GM12872 (cell line): Measurements from ENCODE around the gene TNFAIP8.

Source experiments
- CTCF ChIP-seq: IDR thresholded peaks from 3 replicates; pipeline ENCODE4 v1.5.1; 2011; ENCODE audit warnings: low read depth, mild to moderate bottlenecking, low read length, moderate library complexity; ENCODE audit not compliant: insufficient read depth

The TNFAIP8 gene

DNA sequence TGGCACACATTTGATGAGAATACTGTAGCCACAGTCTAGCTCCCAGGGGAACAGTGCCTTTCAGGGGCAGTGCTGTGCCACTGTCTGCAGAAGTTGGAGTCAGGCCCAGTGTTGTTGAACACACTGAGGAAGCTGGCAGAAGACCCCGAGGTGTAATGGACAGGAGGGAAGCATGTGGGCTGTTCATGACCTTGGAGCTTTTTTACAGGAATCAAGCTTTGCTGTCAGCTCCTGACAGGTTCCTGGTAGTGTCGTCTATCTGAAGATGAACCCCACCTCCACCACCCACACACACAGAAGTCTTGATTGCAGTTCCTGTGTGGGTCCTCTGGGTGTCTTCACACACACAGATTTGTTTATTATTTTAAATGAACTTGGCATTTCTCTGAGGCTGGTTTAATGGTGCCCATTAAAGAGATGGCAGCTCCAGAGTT, 40.3 kb upstream of the TNFAIP8 start:
- TF ChIP-seq CTCF: peak; percentile 72

DNA sequence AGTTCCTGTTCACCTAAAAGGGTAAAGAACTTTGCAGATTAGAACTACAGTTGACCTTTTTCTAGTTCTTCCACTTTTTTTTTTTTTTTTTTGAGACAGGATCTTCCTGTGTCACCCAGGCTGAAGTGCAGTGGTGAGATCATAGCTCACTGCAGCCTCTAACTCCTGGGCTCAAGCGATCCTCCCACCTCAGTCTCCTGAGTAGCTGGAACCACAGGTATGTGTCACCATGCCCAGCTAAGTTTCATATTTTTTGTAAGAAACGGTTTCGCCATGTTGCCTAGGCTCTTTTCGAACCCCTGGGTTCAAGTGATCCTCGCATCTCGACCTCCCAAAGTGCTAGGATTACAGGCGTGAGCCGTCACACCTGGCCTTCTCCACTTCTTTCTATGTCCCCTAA, 39.7 kb upstream of the TNFAIP8 start:
- no peak for TF ChIP-seq CTCF

DNA sequence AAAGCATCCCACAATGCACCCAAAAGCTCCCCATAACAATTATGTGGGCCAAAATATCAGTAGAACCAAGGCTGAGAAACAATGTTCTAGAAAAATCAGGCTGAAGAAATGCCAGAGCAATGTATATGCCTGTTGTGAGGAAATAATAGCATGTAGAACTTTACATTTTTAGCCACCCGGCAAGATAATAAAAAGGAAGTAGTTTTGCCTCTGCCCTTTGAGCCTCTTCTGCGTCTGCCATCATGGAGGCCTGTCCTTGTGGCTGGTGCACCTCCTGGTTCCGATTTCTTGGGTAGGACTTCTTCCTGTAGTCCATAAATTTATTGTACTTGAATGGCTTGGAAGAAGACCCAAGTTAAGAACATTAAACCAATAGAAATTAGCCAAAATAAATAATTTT, 38.9 kb upstream of the TNFAIP8 start:
- TF ChIP-seq CTCF: no peak

GRCh38 chr5:119318256-119318894, 37.4 kb upstream of the TNFAIP8 start:
- TF ChIP-seq CTCF: no peak

GRCh38 chr5:119319401-119319800, 36.4 kb upstream of the TNFAIP8 start:
- no peak for TF ChIP-seq CTCF

DNA sequence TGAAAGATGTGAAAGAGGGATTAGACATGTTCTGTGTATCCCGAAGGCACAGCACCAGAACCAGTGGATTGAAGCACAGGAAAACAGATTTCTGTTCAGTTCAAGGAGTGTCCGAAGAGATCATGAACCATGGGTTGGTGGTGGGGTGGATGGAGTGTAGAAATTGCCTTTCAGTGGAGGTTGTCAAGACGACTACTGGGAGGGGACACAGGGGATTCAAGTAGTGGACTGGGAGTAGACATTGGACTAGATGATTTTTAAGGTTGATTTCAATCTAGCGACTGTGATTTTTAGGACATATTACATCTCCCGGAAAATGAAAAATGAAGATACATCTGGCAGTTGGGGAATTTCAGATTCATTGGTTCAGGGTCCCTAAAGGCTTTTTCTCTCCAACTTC, 35.9 kb upstream of the TNFAIP8 start:
- TF ChIP-seq CTCF: no peak

DNA sequence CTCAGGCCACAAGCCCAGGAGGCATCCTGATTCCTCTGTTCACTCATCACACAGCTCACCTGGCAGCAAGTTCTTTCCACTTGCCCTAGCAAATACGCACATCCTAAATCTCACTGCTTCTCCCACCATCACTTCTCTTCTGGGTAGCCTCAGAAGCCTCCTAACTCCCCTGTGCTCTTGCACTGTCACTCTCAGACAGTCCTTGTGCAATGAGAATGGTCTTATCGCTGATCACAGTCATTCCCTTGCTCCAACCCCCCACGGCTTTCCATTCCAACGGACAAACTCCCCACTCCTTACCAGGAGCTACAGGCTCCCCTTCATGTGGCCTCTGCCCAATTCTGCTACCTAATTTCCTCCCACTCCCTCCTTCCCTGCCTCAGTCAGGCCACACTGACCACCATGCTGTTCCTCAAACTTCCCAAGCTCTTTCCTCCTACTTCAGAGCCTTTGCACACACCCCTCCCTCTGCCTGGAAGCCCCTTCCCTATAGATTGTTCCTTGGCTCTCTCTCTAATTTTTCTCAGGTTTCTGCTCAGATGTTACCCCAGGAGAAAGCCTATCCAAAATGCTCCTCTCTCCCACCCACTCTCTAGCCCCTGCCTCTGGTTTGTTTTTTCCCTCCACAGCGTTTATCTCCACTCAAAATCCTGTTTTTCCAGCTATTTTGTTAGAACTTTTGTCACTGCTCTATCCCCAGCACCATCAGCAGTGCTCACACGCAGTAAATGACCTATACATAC, 34.1 kb upstream of the TNFAIP8 start:
- TF ChIP-seq CTCF: no peak
